ENCODE measurements around the gene DAZL.

The DAZL gene

GRCh38 chr3:16538507-16538906 lies 66.7 kb downstream of the DAZL start:
- no peak for DNase-seq

- DNase-seq: no peak
These were observed 68.2 kb downstream of the DAZL start for GRCh38 chr3:16536996-16537395.
